HG02623 (cell line): ENCODE results near the gene PROM1.

ENCODE experiments used
- ATAC-seq: cut with Tn5 transposase; IDR thresholded peaks from one replicate; pipeline ENCODE4 v1.9.1; 2021; ENCODE audit warnings: moderate library complexity; ENCODE audit not compliant: unreplicated experiment

The PROM1 gene

GRCh38 chr4:16110199-16110598 lies 26.4 kb upstream of the PROM1 start:
- no peak for ATAC-seq

- no peak for ATAC-seq
Measured at GRCh38 chr4:16109256-16109655, 25.4 kb upstream of the PROM1 start.

- no peak for ATAC-seq
Measured at GRCh38 chr4:16106956-16107355, 23.1 kb upstream of the PROM1 start.

- no peak for ATAC-seq
Measured at GRCh38 chr4:16104520-16104919, 20.7 kb upstream of the PROM1 start.

- no peak for ATAC-seq
Measured at GRCh38 chr4:16102356-16102755, 18.5 kb upstream of the PROM1 start.

GRCh38 chr4:16100833-16101232 lies 17.0 kb upstream of the PROM1 start:
- no peak for ATAC-seq

- no peak for ATAC-seq
Measured at GRCh38 chr4:16092682-16093319, 9.0 kb upstream of the PROM1 start.

- no peak for ATAC-seq
Measured at GRCh38 chr4:16090096-16090705, 6.4 kb upstream of the PROM1 start.

GRCh38 chr4:16089156-16089555 lies 5.3 kb upstream of the PROM1 start:
- ATAC-seq = no peak

GRCh38 chr4:16088601-16089000 lies 4.8 kb upstream of the PROM1 start:
- no peak for ATAC-seq

- no peak for ATAC-seq
Measured at GRCh38 chr4:16085822-16086221, 2.0 kb upstream of the PROM1 start.

GRCh38 chr4:16082426-16083240 lies 1.2 kb downstream of the PROM1 start:
- no peak for ATAC-seq

GRCh38 chr4:16082041-16082425 lies 1.8 kb downstream of the PROM1 start:
- no peak for ATAC-seq

- ATAC-seq = peak; percentile 71
Measured at GRCh38 chr4:16079046-16079445, 4.8 kb downstream of the PROM1 start.

- no peak for ATAC-seq
Measured at GRCh38 chr4:16078195-16078760, 5.5 kb downstream of the PROM1 start.

- ATAC-seq = no peak
Measured at GRCh38 chr4:16077786-16078185, 6.0 kb downstream of the PROM1 start.

- no peak for ATAC-seq
Measured at GRCh38 chr4:16075975-16076757, 7.7 kb downstream of the PROM1 start.

GRCh38 chr4:16075061-16075460 lies 8.8 kb downstream of the PROM1 start:
- no peak for ATAC-seq

- ATAC-seq = no peak
Measured at GRCh38 chr4:16072168-16072567, 11.7 kb downstream of the PROM1 start.

GRCh38 chr4:16070203-16070602 lies 13.6 kb downstream of the PROM1 start:
- no peak for ATAC-seq

GRCh38 chr4:16067515-16067914 lies 16.3 kb downstream of the PROM1 start:
- ATAC-seq = no peak
